SK-N-SH (cell line): Measurements from ENCODE around the gene ANKRD10. TPM values are rescaled to one million over a fixed set of nuclear protein-coding genes. Genes with fewer than 3 reads are reported as not detected.
A peak's percentile ranks its signal among the peaks of the same experiment; 100 is the strongest.

ENCODE experiments used
- CTCF ChIA-PET: fragments of 300-600, 350-600 bp; formaldehyde crosslinking; extraction: SDS; loops from one replicate; lab custom pipeline; 2021; lab: Yijun Ruan, JAX
- POLR2A ChIA-PET: fragments of 350-600 bp; sonication (Branson Sonifier 250); formaldehyde crosslinking; extraction: SDS; loops from one replicate; lab custom pipeline; 2020; ENCODE audit warnings: antibody characterized with exemption, inconsistent platforms; lab: Yijun Ruan, JAX
- DNase-seq: peaks from one replicate; pipeline ENCODE4 v3.0.0; 2012
- H2AFZ ChIP-seq: fragments of 200-600 bp; sonication (generic); 2 replicates; pipeline ENCODE4 v1.8.1; 2016; ENCODE audit warnings: antibody characterized with exemption, mild to moderate bottlenecking, low read depth
- H3F3A ChIP-seq: fragments of 200-600 bp; sonication (generic); replicated peaks from 2 replicates; pipeline ENCODE3; 2016; ENCODE audit warnings: antibody characterized with exemption, mild to moderate bottlenecking; ENCODE audit not compliant: insufficient read depth
- H3K27ac ChIP-seq, 2 experiments: fragments of 200-500 bp in 1 of 2; fragments of 200-600 bp in 1 of 2; sonication (Bioruptor generic) in 1 of 2; sonication (generic), shearing (Covaris generic) in 1 of 2; 2 replicates each; pipeline versions ENCODE4 v1.5.1 to v1.6.1; 2014 to 2016; ENCODE audit warnings: low read depth in 2 of 2, inconsistent platforms in 1 of 2, low read length in 1 of 2, mild to moderate bottlenecking in 1 of 2, mixed read lengths in 1 of 2
- H3K27me3 ChIP-seq: fragments of 200-600 bp; sonication (generic), shearing (Covaris generic); 2 replicates; pipeline ENCODE4 v1.6.1; 2016; ENCODE audit warnings: mixed run types; ENCODE audit not compliant: insufficient read depth
- H3K36me3 ChIP-seq, 2 experiments: fragments of 200-500 bp in 1 of 2; fragments of 200-600 bp in 1 of 2; sonication (Bioruptor generic) in 1 of 2; sonication (generic) in 1 of 2; replicated peaks in 1 of 2; 2 replicates each; pipeline versions ENCODE3 to v1.5.1; 2014 to 2016; ENCODE audit warnings: low read length in 1 of 2, mild to moderate bottlenecking in 1 of 2; ENCODE audit not compliant: insufficient read depth in 2 of 2, control insufficient read depth in 1 of 2
- H3K4me1 ChIP-seq, 2 experiments: fragments of 200-500 bp in 1 of 2; fragments of 200-600 bp in 1 of 2; sonication (Bioruptor generic) in 1 of 2; sonication (generic), shearing (Covaris generic) in 1 of 2; 2 replicates each; pipeline versions ENCODE4 v1.5.1 to v1.6.1; 2014 to 2016; ENCODE audit warnings: low read depth in 1 of 2, low read length in 1 of 2, mixed run types in 1 of 2; ENCODE audit not compliant: insufficient read depth in 2 of 2, control insufficient read depth in 1 of 2
- H3K4me2 ChIP-seq: fragments of 200-600 bp; sonication (generic), shearing (Covaris generic); 2 replicates; pipeline ENCODE4 v1.6.1; 2017; ENCODE audit warnings: mixed run types
- H3K4me3 ChIP-seq, 2 experiments: fragments of 200-500 bp in 1 of 2; fragments of 200-600 bp in 1 of 2; sonication (Bioruptor generic) in 1 of 2; sonication (generic), shearing (Covaris generic) in 1 of 2; 2 replicates each; pipeline versions ENCODE4 v1.5.1 to v1.8.1; 2014 to 2016; ENCODE audit warnings: low read depth in 2 of 2, inconsistent platforms in 1 of 2, low read length in 1 of 2, mild to moderate bottlenecking in 1 of 2, mixed read lengths in 1 of 2, moderate library complexity in 1 of 2
- H3K79me2 ChIP-seq: fragments of 200-600 bp; sonication (generic); 2 replicates; pipeline ENCODE4 v1.8.1; 2017; ENCODE audit warnings: mild to moderate bottlenecking; ENCODE audit not compliant: insufficient read depth
- H3K9ac ChIP-seq: fragments of 200-600 bp; sonication (generic); 2 replicates; pipeline ENCODE4 v1.6.1; 2017; ENCODE audit warnings: mixed run types
- H3K9me2 ChIP-seq: fragments of 200-600 bp; sonication (generic); 2 replicates; pipeline ENCODE4 v1.6.1; 2017; ENCODE audit warnings: mixed run types
- H3K9me3 ChIP-seq: fragments of 200-600 bp; sonication (generic); 2 replicates; pipeline ENCODE4 v1.6.1; 2017; ENCODE audit warnings: mixed run types, mild to moderate bottlenecking, moderate library complexity
- H4K20me1 ChIP-seq: fragments of 200-600 bp; sonication (generic); 2 replicates; pipeline ENCODE4 v1.6.1; 2017; ENCODE audit warnings: mild to moderate bottlenecking, mixed run types; ENCODE audit not compliant: insufficient read depth
- CHD2 ChIP-seq: fragments of 150-350 bp; IDR thresholded peaks from 2 replicates; pipeline ENCODE4 v1.6.1; 2018; ENCODE audit warnings: low read length; ENCODE audit not compliant: partially characterized antibody
- CTCF ChIP-seq: fragments of 200-600 bp; sonication (generic); IDR thresholded peaks from 2 replicates; pipeline ENCODE4 v1.6.1; 2017; ENCODE audit warnings: antibody characterized with exemption, mild to moderate bottlenecking, moderate library complexity
- EP300 ChIP-seq, 2 experiments: IDR thresholded peaks; 2 replicates each; pipeline versions ENCODE4 v1.4.0 to v1.6.1; 2012; ENCODE audit warnings: borderline replicate concordance in 1 of 2, low read depth in 1 of 2, low read length in 1 of 2
- EZH2phosphoT487 ChIP-seq: fragments of 200-600 bp; sonication (generic); IDR thresholded peaks from 2 replicates; pipeline ENCODE4 v1.6.1; 2017; ENCODE audit warnings: low read depth, mixed run types, mild to moderate bottlenecking, antibody characterized with exemption, moderate library complexity, borderline replicate concordance
- FOXJ3 ChIP-seq: sonication (generic); formaldehyde crosslinking; IDR thresholded peaks from 2 replicates; pipeline ENCODE4 v1.5.1; 2020; ENCODE audit warnings: mild to moderate bottlenecking, missing genetic modification reagents
- JUND ChIP-seq: IDR thresholded peaks from 2 replicates; pipeline ENCODE4 v1.4.0; 2012
- MXI1 ChIP-seq: IDR thresholded peaks from 2 replicates; pipeline ENCODE4 v1.6.1; 2012; ENCODE audit warnings: mild to moderate bottlenecking, low read depth, low read length, improper control_type of control experiment
- NFIC ChIP-seq: IDR thresholded peaks from 2 replicates; pipeline ENCODE4 v1.4.0; 2012; ENCODE audit warnings: borderline replicate concordance
- NRF1 ChIP-seq: IDR thresholded peaks from 2 replicates; pipeline ENCODE4 v1.6.1; 2012; ENCODE audit warnings: low read depth, mild to moderate bottlenecking, low read length
- POLR2AphosphoS5 ChIP-seq: IDR thresholded peaks from 2 replicates; pipeline ENCODE4 v1.6.1; 2012; ENCODE audit warnings: low read depth, low read length
- RAD21 ChIP-seq: IDR thresholded peaks from 2 replicates; pipeline ENCODE4 v1.6.1; 2012; ENCODE audit warnings: mild to moderate bottlenecking, low read length
- RFX5 ChIP-seq: IDR thresholded peaks from 2 replicates; pipeline ENCODE4 v1.6.1; 2012; ENCODE audit warnings: mild to moderate bottlenecking, improper control_type of control experiment, low read length
- RXRA ChIP-seq: IDR thresholded peaks from 2 replicates; pipeline ENCODE4 v1.4.0; 2012; ENCODE audit warnings: low read depth, mild to moderate bottlenecking, borderline replicate concordance
- SIN3A ChIP-seq: IDR thresholded peaks from 2 replicates; pipeline ENCODE4 v1.6.1; 2012; ENCODE audit warnings: low read depth, mild to moderate bottlenecking, low read length, moderate library complexity, borderline replicate concordance
- TCF12 ChIP-seq: IDR thresholded peaks from 2 replicates; pipeline ENCODE4 v1.4.0; 2012
- USF1 ChIP-seq: IDR thresholded peaks from 2 replicates; pipeline ENCODE4 v1.4.0; 2012; ENCODE audit warnings: low read depth, borderline replicate concordance
- YY1 ChIP-seq: IDR thresholded peaks from 2 replicates; pipeline ENCODE4 v1.4.0; 2012; ENCODE audit warnings: low read depth, mild to moderate bottlenecking
- WGBS: methylation state at CpG from one replicate; pipeline ENCODE4 v1.1.6; 2017; ENCODE audit warnings: low lambda C conversion rate; 5-methylcytosine and 5-hydroxymethylcytosine counted together
- polyA plus RNA-seq, 3 experiments: library from polyadenylated mRNA; depleted of rRNA; stranded (reverse); fragments of >200 nt; gene quantifications; 2 replicates each; pipeline ENCODE4 v1.2.3, GENCODE V29; 2012
- TF ChIP-seq, protein P1 (sequence below): fragments of 150-350 bp; IDR thresholded peaks from 2 replicates; pipeline ENCODE4 v1.6.1; 2016; ENCODE audit warnings: mild to moderate bottlenecking, low read depth, low read length
- TF ChIP-seq, protein P2 (sequence below): IDR thresholded peaks from 2 replicates; pipeline ENCODE4 v1.4.0; 2012; ENCODE audit warnings: low read depth, borderline replicate concordance

Gene ANKRD10
- polyA plus RNA-seq, 1 of the 3 experiments (the other 2 are of a cell fraction): 53.2 TPM

GRCh38 chr13:110929104-110929777 lies 14.4 kb upstream of the ANKRD10 start:
- CTCF ChIA-PET: interaction anchor here (1.2 kb wide), 1 partner anchor 14 kb away, joined by 3 read pairs; no protein-coding TSS in a partner anchor
- no peak for DNase-seq
- Histone ChIP-seq H3K9ac (no peak overlapping the region), H3F3A (no peaks in the 10 kb centered on the region), H2AFZ (no peak overlapping the region), H3K27ac (no peak overlapping the region), H4K20me1 (no peaks in the 10 kb centered on the region), H3K27me3 (0 out of 2 replicates have a peak, but pooled peaks cover 6% of the 10 kb centered on the region), H3K79me2 (no peaks in the 10 kb centered on the region), H3K4me1 (no peaks in the 10 kb centered on the region), H3K36me3 (no peaks in the 10 kb centered on the region), H3K4me3 (no peak overlapping the region), H3K4me2 (no peak overlapping the region), H3K9me3 (no peaks in the 10 kb centered on the region), H3K9me2 (no peaks in the 10 kb centered on the region)
- POLR2A ChIA-PET: no interaction called here
- 0% methylated on average over 1 of the region's 3 CpGs for WGBS
- TF ChIP-seq NFIC: no peak
- TF ChIP-seq, protein P1, sequence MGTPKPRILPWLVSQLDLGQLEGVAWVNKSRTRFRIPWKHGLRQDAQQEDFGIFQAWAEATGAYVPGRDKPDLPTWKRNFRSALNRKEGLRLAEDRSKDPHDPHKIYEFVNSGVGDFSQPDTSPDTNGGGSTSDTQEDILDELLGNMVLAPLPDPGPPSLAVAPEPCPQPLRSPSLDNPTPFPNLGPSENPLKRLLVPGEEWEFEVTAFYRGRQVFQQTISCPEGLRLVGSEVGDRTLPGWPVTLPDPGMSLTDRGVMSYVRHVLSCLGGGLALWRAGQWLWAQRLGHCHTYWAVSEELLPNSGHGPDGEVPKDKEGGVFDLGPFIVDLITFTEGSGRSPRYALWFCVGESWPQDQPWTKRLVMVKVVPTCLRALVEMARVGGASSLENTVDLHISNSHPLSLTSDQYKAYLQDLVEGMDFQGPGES: no peak
- no peak for TF ChIP-seq CHD2
- TF ChIP-seq TCF12: no peak
- TF ChIP-seq POLR2AphosphoS5: no peak
- TF ChIP-seq USF1: no peak
- no peak for TF ChIP-seq MXI1

GRCh38 chr13:110925023-110925612 lies 10.2 kb upstream of the ANKRD10 start:
- no peak overlapping the region for H3K27ac ChIP-seq
- H3K4me3 ChIP-seq: no peak overlapping the region
- H3K27me3 ChIP-seq: 0 out of 2 replicates have a peak, but pooled peaks cover 6% of the 10 kb centered on the region
- no peaks in the 10 kb centered on the region for H3K36me3 ChIP-seq
- H3K4me1 ChIP-seq: peaks cover 0 to 1% of the 10 kb centered on the region in 2 experiments; a peak in 1 of 4 replicates
- POLR2A ChIA-PET: no interaction called here
- H3K4me2 ChIP-seq: no peak overlapping the region
- H3K9me3 ChIP-seq: no peaks in the 10 kb centered on the region
- H3K9me2 ChIP-seq: no peaks in the 10 kb centered on the region
- no peaks in the 10 kb centered on the region for H4K20me1 ChIP-seq
- WGBS: 75% methylated on average over 8 of the region's 8 CpGs
- H3F3A ChIP-seq: no peaks in the 10 kb centered on the region
- CTCF ChIA-PET: interaction anchor here (0.6 to 1.4 kb wide), 4 partner anchors 8 to 469 kb away, joined by 3 to 5 read pairs (median 3); no protein-coding TSS in a partner anchor
- H3K9ac ChIP-seq: no peak overlapping the region
- DNase-seq: no peak
- H3K79me2 ChIP-seq: no peaks in the 10 kb centered on the region
- no peak overlapping the region for H2AFZ ChIP-seq
- TF ChIP-seq NRF1 (no peak), FOXJ3 (CRISPR knock-in tag) (no peak), YY1 (no peak), CTCF (peak; percentile 35), RFX5 (no peak), USF1 (no peak), CHD2 (no peak), SIN3A (no peak), EP300 (IDR thresholded peaks at IDR 0.05; ENCODE audit: borderline replicate concordance in 1 of 2, low read depth in 1 of 2, low read length in 1 of 2) (no peak), EZH2phosphoT487 (no peak), NFIC (no peak), JUND (no peak), RXRA (no peak), RAD21 (peak; percentile 46)
- TF ChIP-seq, protein P2, sequence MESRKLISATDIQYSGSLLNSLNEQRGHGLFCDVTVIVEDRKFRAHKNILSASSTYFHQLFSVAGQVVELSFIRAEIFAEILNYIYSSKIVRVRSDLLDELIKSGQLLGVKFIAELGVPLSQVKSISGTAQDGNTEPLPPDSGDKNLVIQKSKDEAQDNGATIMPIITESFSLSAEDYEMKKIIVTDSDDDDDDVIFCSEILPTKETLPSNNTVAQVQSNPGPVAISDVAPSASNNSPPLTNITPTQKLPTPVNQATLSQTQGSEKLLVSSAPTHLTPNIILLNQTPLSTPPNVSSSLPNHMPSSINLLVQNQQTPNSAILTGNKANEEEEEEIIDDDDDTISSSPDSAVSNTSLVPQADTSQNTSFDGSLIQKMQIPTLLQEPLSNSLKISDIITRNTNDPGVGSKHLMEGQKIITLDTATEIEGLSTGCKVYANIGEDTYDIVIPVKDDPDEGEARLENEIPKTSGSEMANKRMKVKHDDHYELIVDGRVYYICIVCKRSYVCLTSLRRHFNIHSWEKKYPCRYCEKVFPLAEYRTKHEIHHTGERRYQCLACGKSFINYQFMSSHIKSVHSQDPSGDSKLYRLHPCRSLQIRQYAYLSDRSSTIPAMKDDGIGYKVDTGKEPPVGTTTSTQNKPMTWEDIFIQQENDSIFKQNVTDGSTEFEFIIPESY: no peak
